Measurements from ENCODE around the gene PPID.

- TF ChIP-seq CTCF (IDR thresholded peaks at IDR 0.05) (no peak), ZFX (IDR thresholded peaks at IDR 0.05; ENCODE audit: borderline replicate concordance) (no peak)
Observed at GRCh38 chr4:158741326-158742021, 18.3 kb upstream of the PPID start.

Data from 22Rv1 (cell line).